H1 (cell line): ENCODE results near the gene COL17A1. TPM values are rescaled to one million over a fixed set of nuclear protein-coding genes. Genes with fewer than 3 reads are reported as not detected.
A peak's percentile ranks its signal among the peaks of the same experiment; 100 is the strongest.

Experiments
- microRNA counts: library from miRNA; unstranded; fragments of <30 nt; microRNA quantifications from one replicate; lab custom pipeline; 2015
- microRNA-seq, 2 experiments: library from miRNA; unstranded; fragments of <30 nt; microRNA quantifications; one replicate each; pipeline versions ENCODE4 to v1.2.0, GENCODE V29; 2016 to 2020; ENCODE audit warnings: borderline microRNAs expressed in 2 of 2, borderline number of aligned reads in 2 of 2, borderline replicate concordance in 1 of 2
- polyA plus RNA-seq, 7 experiments: library from polyadenylated mRNA; depleted of rRNA in 3 of 7; stranded (reverse) in 5 of 7; unstranded in 2 of 7; fragments of >200 nt in 5 of 7; fragments of 200-250 nt in 2 of 7; gene quantifications; 1 replicate in 5 of 7; 2 replicates in 1 of 7; 4 replicates in 1 of 7; pipeline versions ENCODE4 v1.2.1 to v1.2.3, GENCODE V29; 2011 to 2013; ENCODE audit warnings: missing spikeins in 2 of 7, mixed read lengths in 2 of 7
- total RNA-seq: library from RNA; stranded (reverse); fragmentation: NEBNext Ultra II Directional; extraction: Animal tissue kit (Norgen Biotek cat#: 25700); gene quantifications from 2 replicates; pipeline ENCODE4 v1.2.1, GENCODE V29; 2021

COL17A1 gene
- total and polyA plus RNA-seq, 2 of the 8 experiments (the other 6 are each of a cell fraction or from before 2014, with no cell fraction given): 0.35 to 0.37 TPM

MicroRNA genes within 50 kb of the gene (microRNA counts, 767-probe panel; counts per million panel counts)
- microRNA hsa-miR-936 (lab: Ali Mortazavi, UCI): 879 counts per million, percentile 95 among the panel's probes with 10 or more counts

Small RNA genes within 50 kb of the gene (microRNA-seq; reads per million reads assigned to microRNA genes)
- gene MIR936: 0 reads per million in 2 experiments

Other genes starting within 250 kb of the COL17A1 start
- gene SH3PXD2A, start 230.3 kb downstream of the COL17A1 start, total RNA-seq: 15.3 and 16.3 TPM in 2 replicates
- gene SH3PXD2A, start 230.3 kb downstream of the COL17A1 start, polyA plus RNA-seq (2011; rRNA removed): 5.4 and 7.9 TPM in 2 replicates
- 10.3 and 12.4 TPM in 2 replicates for gene STN1, start 167.7 kb downstream of the COL17A1 start, total RNA-seq
- 8.3 and 10.1 TPM in 2 replicates for gene STN1, start 167.7 kb downstream of the COL17A1 start, polyA plus RNA-seq (2011; rRNA removed)
- gene SLK, start 118.7 kb downstream of the COL17A1 start, total RNA-seq: 18.3 and 18.8 TPM in 2 replicates
- gene SLK, start 118.7 kb downstream of the COL17A1 start, polyA plus RNA-seq (2011; rRNA removed): 1.6 and 2.7 TPM in 2 replicates
- 6.9 and 7.7 TPM in 2 replicates for gene SFR1, start 36.3 kb upstream of the COL17A1 start, total RNA-seq
- 3.1 and 3.4 TPM in 2 replicates for gene SFR1, start 36.3 kb upstream of the COL17A1 start, polyA plus RNA-seq (2011; rRNA removed)
- 0.11 and 0.23 TPM in 2 replicates for gene CFAP43, start 146.5 kb upstream of the COL17A1 start, total RNA-seq
- 0.27 and 0.35 TPM in 2 replicates for gene CFAP43, start 146.5 kb upstream of the COL17A1 start, polyA plus RNA-seq (2011; rRNA removed)
- gene GSTO1, start 169.0 kb upstream of the COL17A1 start, total RNA-seq: 32.5 and 33.8 TPM in 2 replicates
- gene GSTO1, start 169.0 kb upstream of the COL17A1 start, polyA plus RNA-seq (2011; rRNA removed): 17.3 and 22.4 TPM in 2 replicates
- gene GSTO2, start 183.3 kb upstream of the COL17A1 start, total RNA-seq: 12.7 and 13.1 TPM in 2 replicates
- gene GSTO2, start 183.3 kb upstream of the COL17A1 start, polyA plus RNA-seq (2011; rRNA removed): 34.0 and 41.7 TPM in 2 replicates